Hematopoietic multipotent progenitor cell treated with erythropoietin and hydrocortisone succinate and interleukin-3 and kit ligand, for 17 days (in vitro differentiated cells): ENCODE measurements around the gene MYOT.
A peak's percentile ranks its signal among the peaks of the same experiment; 100 is the strongest.
"Not testable (repeated sequence)": the region's sequence is repeated elsewhere in the genome, so short reads cannot be mapped to it uniquely, and the experiment has no call there.

ENCODE experiments used
- DNase-seq: peaks from one replicate; pipeline ENCODE4 v3.0.0-alpha.2; 2015; ENCODE audit warnings: low spot score

MYOT gene

GRCh38 chr5:137856916-137857862, 10.5 kb upstream of the MYOT start:
- no peak for DNase-seq

- no peak for DNase-seq
Observed at GRCh38 chr5:137858223-137858916, 9.3 kb upstream of the MYOT start.

- no peak for DNase-seq
Observed at GRCh38 chr5:137858954-137859353, 8.7 kb upstream of the MYOT start.

- no peak for DNase-seq
Observed at GRCh38 chr5:137862251-137862650, 5.4 kb upstream of the MYOT start.

GRCh38 chr5:137863653-137864052, 4.0 kb upstream of the MYOT start:
- DNase-seq, result not testable (repeated sequence)

- no peak for DNase-seq
Observed at GRCh38 chr5:137866541-137867388, 895 bp upstream of the MYOT start.

GRCh38 chr5:137870647-137871339, 3.1 kb downstream of the MYOT start:
- no peak for DNase-seq

GRCh38 chr5:137871571-137871970, 3.9 kb downstream of the MYOT start:
- no peak for DNase-seq

GRCh38 chr5:137872466-137872865, 4.8 kb downstream of the MYOT start:
- DNase-seq, result no peak

- DNase-seq, result no peak
Observed at GRCh38 chr5:137876101-137876500, 8.4 kb downstream of the MYOT start.

- DNase-seq, result no peak
Observed at GRCh38 chr5:137880313-137880712, 12.7 kb downstream of the MYOT start.

- DNase-seq, result no peak
Observed at GRCh38 chr5:137887831-137888230, 20.2 kb downstream of the MYOT start.

- no peak for DNase-seq
Observed at GRCh38 chr5:137888466-137888862, 20.8 kb downstream of the MYOT start.

- peak; percentile 55 for DNase-seq
Observed at GRCh38 chr5:137888863-137889759, 21.5 kb downstream of the MYOT start, which contains the start of gene PKD2L2. TSS of gene PKD2L2 (plus strand) at chr5:137889457. CDS start at chr5:137889492, 35 bp downstream.

GRCh38 chr5:137890845-137891244, 23.2 kb downstream of the MYOT start:
- DNase-seq, result no peak

- no peak for DNase-seq
Observed at GRCh38 chr5:137891849-137892248, 24.2 kb downstream of the MYOT start.

GRCh38 chr5:137894586-137894985, 26.9 kb downstream of the MYOT start:
- no peak for DNase-seq

GRCh38 chr5:137896560-137896959, 28.9 kb downstream of the MYOT start:
- DNase-seq, result no peak

- DNase-seq, result no peak
Observed at GRCh38 chr5:137899493-137899892, 31.8 kb downstream of the MYOT start.

GRCh38 chr5:137901011-137901817, 33.6 kb downstream of the MYOT start:
- DNase-seq, result no peak
